Left lung (tissue), 10 donors: ENCODE measurements around the gene GPR153. TPM values are rescaled to one million over a fixed set of nuclear protein-coding genes. Genes with fewer than 3 reads are reported as not detected.

Experiments used
- ATAC-seq: fragments of 200-7000 bp; cut with Tn5 transposase; one replicate; pipeline ENCODE4 v1.9.1; 2020; ENCODE audit warnings: moderate library complexity
- DNase-seq, 4 donors: peaks; one replicate each; pipeline ENCODE4 v3.0.0-alpha.2; 2013 to 2020
- H3K27ac ChIP-seq, 2 donors: fragments of 200-600 bp; sonication (generic) in 1 of 2; one replicate each; pipeline versions ENCODE4 v1.5.0 to v1.8.0; 2020 to 2021
- H3K27me3 ChIP-seq, 2 donors: fragments of 200-600 bp; sonication (generic) in 1 of 2; one replicate each; pipeline versions ENCODE4 v1.5.0 to v1.8.0; 2020 to 2021
- H3K36me3 ChIP-seq, 2 donors: fragments of 200-600 bp; sonication (generic) in 1 of 2; one replicate each; pipeline versions ENCODE4 v1.5.0 to v1.8.0; 2020 to 2021
- H3K4me1 ChIP-seq, 2 donors: fragments of 200-600 bp; one replicate each; pipeline ENCODE4 v1.8.0; 2021
- H3K4me3 ChIP-seq, 2 donors: fragments of 200-600 bp; sonication (generic) in 1 of 2; one replicate each; pipeline versions ENCODE4 v1.5.0 to v1.8.0; 2020 to 2021; ENCODE audit warnings: mild to moderate bottlenecking in 1 of 2
- H3K9me3 ChIP-seq, 2 donors: fragments of 200-600 bp; sonication (generic) in 1 of 2; one replicate each; pipeline versions ENCODE4 v1.5.0 to v1.8.0; 2020 to 2021
- CTCF ChIP-seq, 2 donors: fragments of 200-600 bp; sonication (generic) in 1 of 2; IDR thresholded peaks; one replicate each; pipeline versions ENCODE4 v1.5.0 to v1.8.0; 2021; ENCODE audit warnings: antibody characterized with exemption in 2 of 2
- intact Hi-C, 2 donors: fragments of 100-400 bp; cut with DNase I; formaldehyde crosslinking; loops; one replicate each; pipeline versions ENCODE4 v1.11.2 to v1.14.2; 2022
- polyA plus RNA-seq, 6 donors: library from polyadenylated mRNA; unstranded; fragments of 120-200 nt; gene quantifications; one replicate each; pipeline ENCODE4 v1.2.1, GENCODE V29; 2013; ENCODE audit not compliant: insufficient read length in 6 of 6
- total RNA-seq, 2 donors: library from RNA; stranded (reverse); fragmentation: NEBNext Ultra II Directional; extraction: Animal tissue kit (Norgen Biotek cat#: 25700); gene quantifications; one replicate each; pipeline ENCODE4 v1.2.1, GENCODE V29; 2021
- donor health status: DM: no; HTN: yes; CAD: no.
- donor health status: DM: no; HTN: no; CAD: no.

GPR153 gene
- total and polyA plus RNA-seq, 8 donors, result 13.8 to 31.6 (median 18.0) TPM

GRCh38 chr1:6254691-6255090 lies 6.2 kb downstream of the GPR153 start:
- Histone ChIP-seq H3K27me3 (peaks cover 6 to 73% of the 10 kb centered on the region in 2 donors), H3K27ac (no peak overlapping the region), H3K4me3 (no peak overlapping the region), H3K4me1 (peaks cover 0 to 13% of the 10 kb centered on the region in 2 donors), H3K9me3 (no peaks in the 10 kb centered on the region), H3K36me3 (no peaks in the 10 kb centered on the region)
- TF ChIP-seq CTCF (IDR thresholded peaks at IDR 0.05), result no peak
- intact Hi-C loops, result loop anchor here in 1 of 2 donors (10.0 kb wide), 1 partner anchor 160 kb away; the partner anchor contains the start of gene HES2
- ATAC-seq, result no peak
- peak in 1 of 4 donors; percentile 65 for DNase-seq

GRCh38 chr1:6253380-6253779 lies 7.5 kb downstream of the GPR153 start:
- Histone ChIP-seq H3K4me1 (peaks cover 0 to 11% of the 10 kb centered on the region in 2 donors), H3K27me3 (peaks cover 15 to 73% of the 10 kb centered on the region in 2 donors), H3K9me3 (no peaks in the 10 kb centered on the region), H3K36me3 (no peaks in the 10 kb centered on the region), H3K27ac (no peak overlapping the region), H3K4me3 (no peak overlapping the region)
- ATAC-seq (no peak), DNase-seq (no peak)
- intact Hi-C loops, result loop anchor here in 1 of 2 donors (10.0 kb wide), 1 partner anchor 161 kb away; the partner anchor contains the start of gene HES2
- TF ChIP-seq CTCF (IDR thresholded peaks at IDR 0.05), result no peak

DNA sequence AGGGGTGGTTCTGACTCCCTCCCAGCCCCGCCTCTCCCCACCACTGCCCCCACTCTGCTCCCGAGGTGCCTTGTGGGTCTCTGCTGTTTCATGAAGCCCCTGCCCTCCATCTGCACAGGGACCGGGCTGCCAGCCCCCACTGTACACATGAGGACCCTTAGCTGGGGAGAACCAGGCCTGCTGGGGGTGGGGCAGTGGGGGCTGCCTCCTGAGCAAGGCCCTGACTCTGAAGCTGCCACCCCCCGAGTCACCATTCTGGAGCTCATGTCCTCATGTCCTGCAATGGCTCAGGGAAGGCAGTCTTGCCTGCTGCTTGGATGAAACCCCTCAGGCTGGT lies 8.6 kb downstream of the GPR153 start:
- Histone ChIP-seq H3K27ac (no peak overlapping the region), H3K4me1 (peaks cover 0 to 11% of the 10 kb centered on the region in 2 donors), H3K36me3 (no peaks in the 10 kb centered on the region), H3K27me3 (peaks cover 24 to 73% of the 10 kb centered on the region in 2 donors), H3K9me3 (no peaks in the 10 kb centered on the region), H3K4me3 (no peak overlapping the region)
- intact Hi-C loops, result loop anchor here in 1 of 2 donors (10.0 kb wide), 1 partner anchor 162 kb away; the partner anchor contains the start of gene HES2
- ATAC-seq (no peak), DNase-seq (no peak)
- TF ChIP-seq CTCF (IDR thresholded peaks at IDR 0.05), result no peak

GRCh38 chr1:6251681-6252373 lies 9.1 kb downstream of the GPR153 start:
- Histone ChIP-seq H3K27ac (no peak overlapping the region), H3K4me1 (peaks cover 1 to 14% of the 10 kb centered on the region in 2 donors), H3K27me3 (peaks cover 26 to 74% of the 10 kb centered on the region in 2 donors), H3K4me3 (no peak overlapping the region), H3K9me3 (no peaks in the 10 kb centered on the region), H3K36me3 (no peaks in the 10 kb centered on the region)
- no peak for TF ChIP-seq CTCF (IDR thresholded peaks at IDR 0.05)
- no peak for ATAC-seq
- intact Hi-C loops, result loop anchor here in 1 of 2 donors (10.0 kb wide), 1 partner anchor 163 kb away; the partner anchor contains the start of gene HES2
- DNase-seq, result no peak

DNA sequence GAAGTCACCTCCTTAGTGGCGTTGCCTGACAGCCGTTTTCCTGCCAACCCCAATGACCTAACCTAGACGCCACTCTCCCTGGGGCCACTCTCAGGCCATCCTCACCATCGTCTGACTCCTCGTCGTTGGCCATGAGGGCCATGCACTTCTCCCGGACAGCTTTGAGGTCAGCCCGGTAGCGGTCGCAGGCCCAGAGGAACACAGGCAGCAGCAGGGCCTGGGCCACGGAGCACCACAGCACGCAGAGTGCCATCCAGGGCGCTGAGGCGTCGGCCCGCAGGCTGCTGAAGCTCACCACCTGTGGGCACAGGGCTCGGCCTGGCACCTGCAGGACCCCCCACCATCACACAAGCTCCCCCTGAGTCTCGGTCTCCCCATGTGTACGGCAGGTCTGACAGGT lies 9.7 kb downstream of the GPR153 start:
- Histone ChIP-seq H3K27ac (no peak overlapping the region), H3K4me1 (peaks cover 6 to 20% of the 10 kb centered on the region in 2 donors), H3K4me3 (no peak overlapping the region), H3K9me3 (no peaks in the 10 kb centered on the region), H3K27me3 (peaks cover 30 to 75% of the 10 kb centered on the region in 2 donors), H3K36me3 (no peaks in the 10 kb centered on the region)
- DNase-seq (no peak), ATAC-seq (no peak)
- intact Hi-C loops, result loop anchor here in 1 of 2 donors (10.0 kb wide), 1 partner anchor 164 kb away; the partner anchor contains the start of gene HES2
- TF ChIP-seq CTCF (IDR thresholded peaks at IDR 0.05), result no peak
